ENCODE results near the gene ALS2CL. TPM values are rescaled to one million over a fixed set of nuclear protein-coding genes. Genes with fewer than 3 reads are reported as not detected.

ALS2CL gene
- total RNA-seq, 1 experiment from 2014 or later = 11.2 TPM

DNA sequence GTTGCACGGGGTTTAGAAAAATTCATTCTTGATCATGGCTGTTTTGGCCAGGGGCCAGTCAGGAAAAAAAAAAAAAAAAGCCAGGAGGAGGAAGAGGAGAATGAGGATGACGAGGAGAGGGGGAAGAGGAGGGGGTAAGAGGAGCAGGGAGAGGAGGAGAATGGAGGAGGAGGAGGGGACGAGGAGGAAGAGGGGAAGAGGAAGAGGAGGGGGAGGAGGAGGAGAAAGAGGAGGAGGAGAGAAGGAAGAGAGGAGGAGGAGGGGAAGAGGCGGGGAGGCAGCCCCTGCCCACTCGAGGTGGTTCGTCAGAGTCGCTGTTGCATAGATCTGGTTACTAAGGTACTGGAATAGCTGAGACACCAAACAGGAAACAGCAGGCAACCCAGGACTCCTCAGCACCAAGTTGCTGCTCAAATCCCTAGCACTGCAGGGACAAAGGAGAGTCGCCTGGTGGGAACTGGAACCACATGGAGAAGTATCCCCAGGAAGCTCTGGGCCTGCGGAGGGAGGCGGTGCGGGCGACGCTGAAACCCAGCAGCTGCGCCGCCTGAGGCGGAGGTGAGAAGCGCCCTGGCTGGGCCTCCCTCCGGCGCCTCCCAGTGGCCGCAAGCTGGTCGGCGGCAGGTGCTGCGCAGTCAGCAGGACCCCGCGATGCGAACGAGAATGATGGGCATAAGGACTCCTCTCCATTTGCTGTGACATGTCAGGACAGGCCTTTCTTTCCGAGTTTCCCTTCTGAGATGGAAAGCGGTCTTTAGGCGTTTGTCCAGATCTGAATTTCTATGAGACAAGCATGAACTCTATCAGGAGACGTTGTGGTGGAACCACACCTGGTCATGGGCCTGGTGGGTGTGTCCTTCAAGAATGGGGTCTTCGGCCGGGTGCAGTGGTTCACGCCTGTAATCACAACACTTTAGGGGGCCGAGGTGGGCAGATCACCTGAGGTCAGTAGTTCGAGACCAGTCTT is 63.6 kb downstream of the ALS2CL start:
- TF ChIP-seq, protein P1, sequence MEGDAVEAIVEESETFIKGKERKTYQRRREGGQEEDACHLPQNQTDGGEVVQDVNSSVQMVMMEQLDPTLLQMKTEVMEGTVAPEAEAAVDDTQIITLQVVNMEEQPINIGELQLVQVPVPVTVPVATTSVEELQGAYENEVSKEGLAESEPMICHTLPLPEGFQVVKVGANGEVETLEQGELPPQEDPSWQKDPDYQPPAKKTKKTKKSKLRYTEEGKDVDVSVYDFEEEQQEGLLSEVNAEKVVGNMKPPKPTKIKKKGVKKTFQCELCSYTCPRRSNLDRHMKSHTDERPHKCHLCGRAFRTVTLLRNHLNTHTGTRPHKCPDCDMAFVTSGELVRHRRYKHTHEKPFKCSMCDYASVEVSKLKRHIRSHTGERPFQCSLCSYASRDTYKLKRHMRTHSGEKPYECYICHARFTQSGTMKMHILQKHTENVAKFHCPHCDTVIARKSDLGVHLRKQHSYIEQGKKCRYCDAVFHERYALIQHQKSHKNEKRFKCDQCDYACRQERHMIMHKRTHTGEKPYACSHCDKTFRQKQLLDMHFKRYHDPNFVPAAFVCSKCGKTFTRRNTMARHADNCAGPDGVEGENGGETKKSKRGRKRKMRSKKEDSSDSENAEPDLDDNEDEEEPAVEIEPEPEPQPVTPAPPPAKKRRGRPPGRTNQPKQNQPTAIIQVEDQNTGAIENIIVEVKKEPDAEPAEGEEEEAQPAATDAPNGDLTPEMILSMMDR (IDR thresholded peaks at IDR 0.05; ENCODE audit: insufficient read depth in 1 of 2, low read depth in 1 of 2, low read length in 1 of 2, severe bottlenecking in 1 of 2, unreplicated experiment in 1 of 2) = peak in 1 of 2 experiments; percentile 7
- H3K4me3 Mint-ChIP-seq (ENCODE audit: unreplicated experiment) = no peak overlapping the region

DNA sequence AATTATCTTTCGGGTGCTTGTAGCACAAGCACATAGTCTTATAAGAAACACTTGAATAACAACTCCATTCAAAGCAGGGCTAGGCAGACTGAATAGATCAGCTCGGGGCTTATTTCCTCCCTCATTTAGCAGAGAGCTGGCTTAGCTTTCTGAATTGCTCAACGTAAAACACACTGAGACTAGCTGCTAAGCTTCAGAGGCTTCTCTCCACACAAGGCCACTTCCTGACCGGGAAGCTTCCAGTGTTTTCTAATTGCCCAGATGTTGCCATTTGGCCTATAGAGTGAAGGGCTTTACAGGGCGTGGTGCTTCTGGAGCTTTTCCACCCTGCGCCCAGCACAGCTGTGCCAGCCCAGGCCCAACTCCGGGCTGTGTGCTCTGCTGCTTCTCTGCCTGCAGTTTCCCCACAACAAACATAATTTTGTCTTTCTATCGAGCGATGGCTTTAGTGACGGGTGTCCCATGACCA is 64.5 kb downstream of the ALS2CL start:
- no peaks in the 10 kb centered on the region for H3K36me3 ChIP-seq (ENCODE audit: control insufficient read depth, insufficient read depth, low read length)
- no peaks in the 10 kb centered on the region for H3K27me3 ChIP-seq (replicated peaks; ENCODE audit: control insufficient read depth, insufficient read depth, low read length)
- Mint-ChIP-seq H3K4me1 (ENCODE audit: low read depth, unreplicated experiment) (peaks cover 20% of the 10 kb centered on the region), H3K9me3 (ENCODE audit: unreplicated experiment) (no peaks in the 10 kb centered on the region), H3K36me3 (ENCODE audit: insufficient read depth, unreplicated experiment) (no peaks in the 10 kb centered on the region), H3K27ac (ENCODE audit: unreplicated experiment) (peak overlapping the region; percentile 69), H3K27me3 (ENCODE audit: insufficient read depth, unreplicated experiment) (no peaks in the 10 kb centered on the region), H3K4me3 (ENCODE audit: unreplicated experiment) (no peak overlapping the region)
- DNase-seq = no peak
- TF ChIP-seq, protein P1 (IDR thresholded peaks at IDR 0.05; ENCODE audit: insufficient read depth in 1 of 2, low read depth in 1 of 2, low read length in 1 of 2, severe bottlenecking in 1 of 2, unreplicated experiment in 1 of 2) = no peak
- peaks cover 32% of the 10 kb centered on the region for H3K4me1 ChIP-seq
- ChIA-PET POLR2A (interaction anchor here (0.6 kb wide), 1 partner anchor 309 kb away, joined by 9 read pairs; no protein-coding TSS in a partner anchor), CTCF (no interaction called here)
- H3K9me3 ChIP-seq = no peaks in the 10 kb centered on the region
- intact Hi-C loops (cut with micrococcal nuclease; ENCODE audit: unreplicated experiment) = no loop called here
- BruUV-seq (replicated peaks) = no TSS peak
- no peak overlapping the region for H3K4me3 ChIP-seq (ENCODE audit: low read depth, low read length)

More for the DNA sequence above, 63.6 kb downstream of the ALS2CL start:
- peak overlapping the region; percentile 69 for H3K27ac Mint-ChIP-seq (ENCODE audit: unreplicated experiment)
- BruUV-seq (replicated peaks) = no TSS peak
- Histone ChIP-seq H3K4me1 (peaks cover 28% of the 10 kb centered on the region), H3K9me3 (no peaks in the 10 kb centered on the region), H3K36me3 (ENCODE audit: control insufficient read depth, insufficient read depth, low read length) (no peaks in the 10 kb centered on the region), H3K27me3 (replicated peaks; ENCODE audit: control insufficient read depth, insufficient read depth, low read length) (no peaks in the 10 kb centered on the region), H3K4me3 (ENCODE audit: low read depth, low read length) (no peak overlapping the region)
- DNase-seq = no peak
- intact Hi-C loops (cut with micrococcal nuclease; ENCODE audit: unreplicated experiment) = no loop called here
- CTCF ChIA-PET = interaction anchor here (0.7 kb wide), 1 partner anchor 10 kb away, joined by 5 read pairs; no protein-coding TSS in a partner anchor
- H3K9me3 Mint-ChIP-seq (ENCODE audit: unreplicated experiment) = no peaks in the 10 kb centered on the region
- H3K27me3 Mint-ChIP-seq (ENCODE audit: insufficient read depth, unreplicated experiment) = no peaks in the 10 kb centered on the region
- POLR2A ChIA-PET = interaction anchor here (0.6 kb wide), 1 partner anchor 310 kb away, joined by 9 read pairs; no protein-coding TSS in a partner anchor
- H3K4me1 Mint-ChIP-seq (ENCODE audit: low read depth, unreplicated experiment) = peaks cover 20% of the 10 kb centered on the region
- H3K36me3 Mint-ChIP-seq (ENCODE audit: insufficient read depth, unreplicated experiment) = no peaks in the 10 kb centered on the region

DNA sequence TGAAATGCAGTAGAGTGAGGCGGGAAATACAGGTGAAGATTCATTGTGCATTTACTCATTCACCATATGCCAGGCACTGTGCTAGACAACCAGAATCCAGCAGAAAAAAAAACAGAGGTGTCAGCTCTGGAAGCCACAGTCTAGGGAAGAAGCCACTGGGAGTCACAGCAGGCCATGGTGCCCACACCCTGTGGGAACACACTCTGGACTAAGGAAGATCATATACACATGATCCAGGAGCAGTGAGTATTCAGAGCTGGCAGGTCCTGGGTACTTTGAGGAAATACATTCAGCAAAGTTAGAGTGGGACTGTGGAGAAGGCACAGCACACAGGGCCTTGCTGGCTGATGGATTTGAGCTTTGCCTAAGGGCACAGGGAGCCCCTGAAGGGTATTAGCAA is 66.4 kb downstream of the ALS2CL start:
- H3K27ac Mint-ChIP-seq (ENCODE audit: unreplicated experiment) = peak overlapping the region; percentile 72
- BruUV-seq (replicated peaks) = no TSS peak
- Histone ChIP-seq H3K4me1 (peaks cover 26% of the 10 kb centered on the region), H3K27me3 (replicated peaks; ENCODE audit: control insufficient read depth, insufficient read depth, low read length) (no peaks in the 10 kb centered on the region), H3K4me3 (ENCODE audit: low read depth, low read length) (no peak overlapping the region), H3K36me3 (ENCODE audit: control insufficient read depth, insufficient read depth, low read length) (no peaks in the 10 kb centered on the region), H3K9me3 (no peaks in the 10 kb centered on the region)
- no peak overlapping the region for H3K4me3 Mint-ChIP-seq (ENCODE audit: unreplicated experiment)
- DNase-seq = no peak
- no peaks in the 10 kb centered on the region for H3K9me3 Mint-ChIP-seq (ENCODE audit: unreplicated experiment)
- intact Hi-C loops (cut with micrococcal nuclease; ENCODE audit: unreplicated experiment) = no loop called here
- TF ChIP-seq, protein P1 (IDR thresholded peaks at IDR 0.05; ENCODE audit: insufficient read depth in 1 of 2, low read depth in 1 of 2, low read length in 1 of 2, severe bottlenecking in 1 of 2, unreplicated experiment in 1 of 2) = no peak
- ChIA-PET CTCF (no interaction called here), POLR2A (no interaction called here)
- no peaks in the 10 kb centered on the region for H3K27me3 Mint-ChIP-seq (ENCODE audit: insufficient read depth, unreplicated experiment)
- H3K4me1 Mint-ChIP-seq (ENCODE audit: low read depth, unreplicated experiment) = peaks cover 20% of the 10 kb centered on the region
- no peaks in the 10 kb centered on the region for H3K36me3 Mint-ChIP-seq (ENCODE audit: insufficient read depth, unreplicated experiment)

All from Caco-2 (cell line).